CD8-positive, alpha-beta memory T cell (primary cell): ENCODE results near the gene NAP1L5. TPM values are rescaled to one million over a fixed set of nuclear protein-coding genes. Genes with fewer than 3 reads are reported as not detected.

ENCODE experiments used
- CTCF ChIA-PET: fragments of 350-600 bp; sonication (Branson Sonifier 250); formaldehyde crosslinking; loops from one replicate; lab custom pipeline; 2021; ENCODE audit warnings: antibody characterized with exemption; lab: Charles Lee
- POLR2A ChIA-PET: fragments of 350-600 bp; sonication (Branson Sonifier 250); formaldehyde crosslinking; loops from one replicate; lab custom pipeline; 2021; ENCODE audit warnings: antibody characterized with exemption; lab: Charles Lee
- DNase-seq, 5 donors: peaks; one replicate each; pipeline versions ENCODE4 v3.0.0 to v3.0.0-alpha.2; 2020 to 2022; ENCODE audit warnings: mixed read lengths in 1 of 5
- H3K27ac ChIP-seq: one replicate; pipeline ENCODE4 v1.7.0; 2013; ENCODE audit warnings: low read depth, mild to moderate bottlenecking, low read length, moderate library complexity
- H3K27me3 ChIP-seq: 2 replicates; pipeline ENCODE4 v1.7.0; 2013; ENCODE audit warnings: low read length, mild to moderate bottlenecking; ENCODE audit not compliant: insufficient read depth, poor library complexity, severe bottlenecking
- H3K36me3 ChIP-seq: 2 replicates; pipeline ENCODE4 v1.7.0; 2013; ENCODE audit warnings: mild to moderate bottlenecking, low read length, moderate library complexity; ENCODE audit not compliant: insufficient read depth
- H3K4me1 ChIP-seq: 2 replicates; pipeline ENCODE4 v1.7.0; 2013; ENCODE audit warnings: mild to moderate bottlenecking, low read length, moderate library complexity; ENCODE audit not compliant: insufficient read depth
- H3K4me3 ChIP-seq: 2 replicates; pipeline ENCODE4 v1.7.0; 2013; ENCODE audit warnings: mild to moderate bottlenecking, low read length
- H3K9me3 ChIP-seq: 2 replicates; pipeline ENCODE4 v1.7.0; 2013; ENCODE audit warnings: mild to moderate bottlenecking, low read length
- H3K27ac Mint-ChIP-seq, 8 donors: one replicate each; pipeline ENCODE4 v1.8.0; 2020 to 2021; ENCODE audit warnings: mixed read lengths in 8 of 8, mild to moderate bottlenecking in 6 of 8, inconsistent platforms in 3 of 8, moderate library complexity in 3 of 8
- H3K27me3 Mint-ChIP-seq, 2 donors: one replicate each; pipeline ENCODE4 v1.8.0; 2020 to 2021; ENCODE audit warnings: mixed read lengths in 2 of 2, mild to moderate bottlenecking in 1 of 2, moderate library complexity in 1 of 2
- H3K36me3 Mint-ChIP-seq, 3 donors: one replicate each; pipeline ENCODE4 v1.8.0; 2020 to 2021; ENCODE audit warnings: mixed read lengths in 3 of 3, inconsistent platforms in 1 of 3, mild to moderate bottlenecking in 1 of 3
- H3K4me1 Mint-ChIP-seq, 3 donors: one replicate each; pipeline ENCODE4 v1.8.0; 2020 to 2021; ENCODE audit warnings: mixed read lengths in 3 of 3, inconsistent platforms in 1 of 3, mild to moderate bottlenecking in 1 of 3
- H3K4me3 Mint-ChIP-seq, 7 donors: one replicate each; pipeline ENCODE4 v1.8.0; 2020 to 2021; ENCODE audit warnings: mixed read lengths in 7 of 7, mild to moderate bottlenecking in 6 of 7, moderate library complexity in 4 of 7, inconsistent platforms in 2 of 7
- H3K9me3 Mint-ChIP-seq, 5 donors: one replicate each; pipeline ENCODE4 v1.8.0; 2020 to 2022; ENCODE audit warnings: mixed read lengths in 5 of 5, mild to moderate bottlenecking in 3 of 5, moderate library complexity in 2 of 5, inconsistent platforms in 1 of 5
- polyA plus RNA-seq: library from polyadenylated mRNA; unstranded; fragments of 300-500 nt; fragmentation: Illumina TruSeq; gene quantifications from one replicate; pipeline ENCODE4 v1.2.3, GENCODE V29; 2021
- total RNA-seq, 2 experiments: library from RNA; stranded (reverse); gene quantifications; one replicate each; pipeline ENCODE4 v1.2.3, GENCODE V29; 2021

The NAP1L5 gene, protein sequence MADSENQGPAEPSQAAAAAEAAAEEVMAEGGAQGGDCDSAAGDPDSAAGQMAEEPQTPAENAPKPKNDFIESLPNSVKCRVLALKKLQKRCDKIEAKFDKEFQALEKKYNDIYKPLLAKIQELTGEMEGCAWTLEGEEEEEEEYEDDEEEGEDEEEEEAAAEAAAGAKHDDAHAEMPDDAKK
- 1 to 10 TPM; 4.4 to 4.8 TPM for total RNA-seq
- 2.5 TPM for polyA plus RNA-seq

DNA sequence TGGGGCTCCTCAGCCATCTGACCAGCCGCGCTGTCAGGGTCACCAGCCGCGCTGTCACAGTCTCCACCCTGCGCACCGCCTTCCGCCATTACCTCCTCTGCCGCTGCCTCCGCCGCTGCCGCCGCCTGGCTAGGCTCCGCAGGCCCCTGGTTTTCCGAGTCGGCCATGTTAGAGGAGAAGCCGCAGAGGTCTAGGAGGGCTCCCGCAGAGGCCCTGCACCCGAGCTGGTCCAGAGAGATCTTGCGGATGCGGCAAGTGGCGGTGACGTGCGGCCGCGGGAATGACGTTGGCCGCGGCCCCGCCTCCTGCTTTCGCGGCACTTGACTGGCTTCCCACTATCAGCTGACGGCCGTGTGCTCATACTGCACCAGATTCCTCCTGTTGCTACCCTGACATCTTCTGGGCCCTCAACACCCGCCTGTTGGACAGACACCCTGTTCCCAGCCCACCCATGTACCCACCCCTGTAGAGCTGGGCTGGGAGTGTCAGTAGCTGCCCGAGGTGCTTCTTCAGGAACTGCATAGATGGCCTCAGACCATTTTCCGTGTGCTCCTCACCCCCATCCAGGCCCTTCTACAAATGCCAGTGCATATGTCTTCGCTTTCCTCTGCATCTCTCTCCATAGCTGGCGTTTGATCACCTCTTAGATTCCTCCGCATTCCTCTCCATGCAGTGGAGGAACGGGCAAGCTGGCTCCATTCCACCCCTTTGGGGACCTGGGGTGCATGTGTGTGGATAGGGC lies at the start of gene NAP1L5:
TSS of gene NAP1L5 (minus strand) at position 242 of the 742 bp plus-strand sequence. CDS start at position 167, 75 bp downstream.
- Mint-ChIP-seq H3K27me3 (no peaks in the 10 kb centered on the region), H3K9me3 (no peaks in the 10 kb centered on the region), H3K4me3 (peak within 1 kb of the TSS; percentile 83 to 94 (median 88)), H3K36me3 (peaks cover 0 to 50% (median 10%) of the 10 kb centered on the region in 3 donors), H3K4me1 (peaks cover 8 to 25% (median 17%) of the 10 kb centered on the region in 3 donors), H3K27ac (peak within 1 kb of the TSS; percentile 37 to 98 (median 94))
- no peaks in the 10 kb centered on the region for H3K27me3 ChIP-seq
- no peaks in the 10 kb centered on the region for H3K9me3 ChIP-seq
- H3K4me3 ChIP-seq: peak within 1 kb of the TSS; percentile 80
- peaks cover 7% of the 10 kb centered on the region for H3K36me3 ChIP-seq
- peak within 1 kb of the TSS; percentile 66 for H3K27ac ChIP-seq
- DNase-seq: peak; percentile 63 to 84 (median 82)
- POLR2A ChIA-PET: interaction anchor here (1.3 kb wide), 1 partner anchor 105 kb away, joined by 7 read pairs; the partner anchor contains the start of gene HERC3
- H3K4me1 ChIP-seq: peaks cover 14% of the 10 kb centered on the region
- CTCF ChIA-PET: interaction anchor here (0.7 kb wide), 1 partner anchor 160 kb away, joined by 3 read pairs; no protein-coding TSS in a partner anchor

DNA sequence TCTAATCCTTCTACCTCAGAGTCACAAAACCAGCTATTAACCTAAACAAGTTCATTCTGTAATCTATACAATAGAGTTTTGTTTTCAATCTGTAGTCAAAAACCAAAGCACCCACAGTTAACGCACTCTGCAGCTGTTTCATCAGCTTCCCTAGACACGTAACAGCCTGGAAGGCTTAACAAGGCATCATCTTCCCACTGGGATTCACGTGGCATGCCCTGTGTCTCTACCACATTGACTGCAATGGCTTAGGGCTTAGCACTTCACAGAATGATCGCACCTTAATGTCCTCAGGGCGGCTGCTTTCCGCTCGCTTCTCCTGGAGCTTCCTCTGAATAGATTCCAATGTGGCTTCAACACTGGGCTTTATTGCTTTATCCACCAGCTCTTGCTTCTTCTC lies 49.7 kb upstream of the NAP1L5 start:
- Histone ChIP-seq H3K36me3 (peaks cover 27% of the 10 kb centered on the region), H3K9me3 (no peaks in the 10 kb centered on the region), H3K4me1 (no peaks in the 10 kb centered on the region), H3K4me3 (no peak overlapping the region), H3K27me3 (no peaks in the 10 kb centered on the region), H3K27ac (no peak overlapping the region)
- Mint-ChIP-seq H3K27ac (no peak overlapping the region), H3K4me1 (no peaks in the 10 kb centered on the region), H3K27me3 (no peaks in the 10 kb centered on the region), H3K4me3 (no peak overlapping the region), H3K9me3 (no peaks in the 10 kb centered on the region), H3K36me3 (peaks cover 17 to 41% (median 23%) of the 10 kb centered on the region in 3 donors)
- ChIA-PET CTCF (interaction anchor here (1.2 to 1.3 kb wide), 2 partner anchors 12 kb away, joined by 3 read pairs; no protein-coding TSS in a partner anchor), POLR2A (no interaction called here)
- no peak for DNase-seq

DNA sequence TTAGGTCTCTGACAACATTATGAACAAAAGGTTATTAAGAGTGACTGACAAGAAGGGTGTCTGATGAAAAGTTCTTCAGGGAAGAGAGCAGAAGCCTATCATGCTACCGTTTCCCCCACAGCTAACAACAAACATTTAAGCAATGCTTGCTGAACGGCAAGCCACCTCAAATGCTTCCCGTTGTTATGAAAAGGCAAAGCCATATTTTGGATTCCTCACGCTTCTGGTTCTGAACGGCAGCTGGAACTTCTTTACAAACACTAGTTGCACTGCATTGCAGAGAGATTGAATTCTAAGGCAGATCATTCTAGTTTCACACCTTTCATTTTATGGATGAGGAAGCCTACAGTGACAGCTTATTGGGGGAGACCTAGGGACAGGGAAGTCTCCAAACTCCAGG lies 48.6 kb upstream of the NAP1L5 start:
- Mint-ChIP-seq H3K9me3 (no peaks in the 10 kb centered on the region), H3K27me3 (no peaks in the 10 kb centered on the region), H3K4me1 (no peaks in the 10 kb centered on the region), H3K36me3 (peaks cover 17 to 40% (median 23%) of the 10 kb centered on the region in 3 donors), H3K4me3 (no peak overlapping the region), H3K27ac (no peak overlapping the region)
- Histone ChIP-seq H3K36me3 (peaks cover 27% of the 10 kb centered on the region), H3K27ac (no peak overlapping the region), H3K27me3 (no peaks in the 10 kb centered on the region), H3K4me1 (no peaks in the 10 kb centered on the region), H3K9me3 (no peaks in the 10 kb centered on the region), H3K4me3 (no peak overlapping the region)
- no peak for DNase-seq
- POLR2A ChIA-PET: no interaction called here
- CTCF ChIA-PET: no interaction called here

DNA sequence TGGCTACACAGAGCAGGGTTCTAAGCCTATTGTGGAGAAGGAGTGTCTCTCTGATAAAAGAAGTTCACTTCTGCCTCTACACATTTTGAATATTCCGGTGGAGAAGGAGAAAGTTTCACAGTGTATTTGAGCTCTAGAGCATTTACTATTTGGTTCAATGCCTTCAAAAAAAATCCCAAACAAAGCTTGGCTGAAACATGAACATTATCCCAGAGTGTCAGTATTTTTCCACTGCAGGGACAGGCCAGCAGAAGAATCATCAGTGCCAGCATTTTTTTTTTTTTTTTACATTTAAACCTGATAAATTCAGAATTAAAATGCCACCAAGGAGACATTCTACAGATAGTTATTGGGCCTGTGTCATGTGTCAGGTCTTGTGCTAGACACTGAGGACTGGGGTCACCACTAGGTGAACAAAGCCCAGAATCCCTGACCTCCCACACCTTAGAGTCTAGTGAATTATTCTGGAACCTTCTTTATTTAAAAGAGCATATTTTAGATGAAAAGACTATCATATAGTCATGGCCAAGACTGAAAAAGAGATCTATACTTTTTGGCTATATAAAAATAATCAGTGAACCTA lies 48.0 kb upstream of the NAP1L5 start:
- CTCF ChIA-PET: no interaction called here
- Histone ChIP-seq H3K36me3 (peaks cover 27% of the 10 kb centered on the region), H3K4me1 (no peaks in the 10 kb centered on the region), H3K27ac (no peak overlapping the region), H3K4me3 (no peak overlapping the region), H3K27me3 (no peaks in the 10 kb centered on the region), H3K9me3 (no peaks in the 10 kb centered on the region)
- no peak for DNase-seq
- Mint-ChIP-seq H3K4me1 (no peaks in the 10 kb centered on the region), H3K4me3 (no peak overlapping the region), H3K36me3 (peaks cover 17 to 39% (median 23%) of the 10 kb centered on the region in 3 donors), H3K9me3 (no peaks in the 10 kb centered on the region), H3K27me3 (no peaks in the 10 kb centered on the region), H3K27ac (no peak overlapping the region)
- POLR2A ChIA-PET: no interaction called here

DNA sequence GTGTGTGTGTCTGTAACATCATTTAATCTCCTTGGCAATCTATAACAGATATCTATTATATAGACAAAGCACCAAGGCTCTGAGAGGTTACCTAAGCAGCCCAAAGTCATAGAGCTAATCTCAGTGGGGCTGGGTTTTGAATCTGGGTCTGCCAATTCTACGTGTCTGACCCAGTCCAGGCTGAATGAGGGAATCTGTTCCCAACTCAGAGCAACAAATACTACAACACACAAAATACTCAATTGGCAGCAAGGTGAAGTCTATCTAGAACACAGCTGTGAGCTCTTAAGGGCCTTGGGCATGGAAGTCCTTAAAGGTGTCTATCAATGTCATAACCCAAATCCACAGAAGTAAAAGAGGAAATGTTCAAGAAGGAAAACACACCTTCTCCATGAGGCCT lies 47.5 kb upstream of the NAP1L5 start:
- peaks cover 16 to 35% (median 23%) of the 10 kb centered on the region in 3 donors for H3K36me3 Mint-ChIP-seq
- H3K9me3 ChIP-seq: no peaks in the 10 kb centered on the region
- no peak overlapping the region for H3K4me3 ChIP-seq
- no peak overlapping the region for H3K4me3 Mint-ChIP-seq
- no peak overlapping the region for H3K27ac ChIP-seq
- ChIA-PET POLR2A (no interaction called here), CTCF (no interaction called here)
- H3K36me3 ChIP-seq: peaks cover 25% of the 10 kb centered on the region
- H3K27me3 Mint-ChIP-seq: no peaks in the 10 kb centered on the region
- H3K27ac Mint-ChIP-seq: no peak overlapping the region
- no peaks in the 10 kb centered on the region for H3K4me1 ChIP-seq
- H3K27me3 ChIP-seq: no peaks in the 10 kb centered on the region
- no peaks in the 10 kb centered on the region for H3K9me3 Mint-ChIP-seq
- no peaks in the 10 kb centered on the region for H3K4me1 Mint-ChIP-seq
- DNase-seq: no peak

DNA sequence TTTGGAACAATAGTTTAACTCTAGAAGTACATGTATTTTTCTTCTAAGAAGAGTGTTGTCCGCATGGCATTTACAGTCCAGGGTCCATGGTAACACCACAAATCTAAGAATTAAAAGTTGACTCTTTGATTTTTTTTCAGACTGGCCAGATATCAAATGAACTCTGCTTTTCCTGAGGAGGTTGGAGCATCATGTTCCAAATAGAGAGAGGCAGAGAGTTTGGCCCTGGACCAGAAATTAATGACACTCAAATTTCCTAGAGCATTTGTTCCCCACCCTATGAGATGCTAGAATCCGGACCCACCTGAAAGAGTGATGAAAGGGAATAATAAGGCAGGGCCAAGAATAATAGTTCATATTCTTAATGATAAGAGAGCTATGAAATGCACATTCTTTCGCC lies 47.0 kb upstream of the NAP1L5 start:
- ChIA-PET CTCF (no interaction called here), POLR2A (no interaction called here)
- H3K36me3 ChIP-seq: peaks cover 19% of the 10 kb centered on the region
- DNase-seq: no peak
- no peak overlapping the region for H3K27ac ChIP-seq
- Mint-ChIP-seq H3K36me3 (peaks cover 12 to 29% (median 21%) of the 10 kb centered on the region in 3 donors), H3K27me3 (no peaks in the 10 kb centered on the region), H3K27ac (no peak overlapping the region), H3K4me3 (no peak overlapping the region), H3K4me1 (no peaks in the 10 kb centered on the region), H3K9me3 (no peaks in the 10 kb centered on the region)
- no peaks in the 10 kb centered on the region for H3K4me1 ChIP-seq
- H3K4me3 ChIP-seq: no peak overlapping the region
- H3K27me3 ChIP-seq: no peaks in the 10 kb centered on the region
- no peaks in the 10 kb centered on the region for H3K9me3 ChIP-seq

DNA sequence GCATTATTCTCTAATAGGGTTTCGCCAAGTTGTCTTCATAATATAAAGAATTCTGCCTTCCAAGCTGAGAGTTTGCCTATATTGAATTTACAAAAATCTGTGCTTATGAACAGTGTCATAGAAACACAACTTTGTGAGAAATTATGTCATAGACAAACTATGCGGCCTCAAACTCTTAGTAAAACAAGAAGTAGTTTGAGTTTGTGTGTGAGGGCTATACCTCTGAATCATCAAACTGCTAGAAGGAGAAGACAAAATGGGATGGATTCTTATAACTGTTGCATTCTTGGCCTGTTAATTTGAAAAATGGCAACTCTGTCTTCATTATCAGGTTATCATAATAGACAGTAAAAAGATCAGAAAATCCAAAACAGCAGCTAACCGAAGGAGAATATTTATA lies 46.1 kb upstream of the NAP1L5 start:
- Histone ChIP-seq H3K4me1 (peaks cover under 1% of the 10 kb centered on the region), H3K4me3 (no peak overlapping the region), H3K36me3 (peaks cover 10% of the 10 kb centered on the region), H3K9me3 (no peaks in the 10 kb centered on the region), H3K27ac (no peak overlapping the region), H3K27me3 (no peaks in the 10 kb centered on the region)
- Mint-ChIP-seq H3K36me3 (peaks cover 7 to 23% (median 15%) of the 10 kb centered on the region in 3 donors), H3K4me1 (peaks cover 0 to 3% (median 0%) of the 10 kb centered on the region in 3 donors), H3K4me3 (no peak overlapping the region), H3K27ac (no peak overlapping the region), H3K27me3 (peaks cover 0 to 1% of the 10 kb centered on the region in 2 donors), H3K9me3 (no peaks in the 10 kb centered on the region)
- DNase-seq: no peak
- ChIA-PET POLR2A (no interaction called here), CTCF (no interaction called here)

DNA sequence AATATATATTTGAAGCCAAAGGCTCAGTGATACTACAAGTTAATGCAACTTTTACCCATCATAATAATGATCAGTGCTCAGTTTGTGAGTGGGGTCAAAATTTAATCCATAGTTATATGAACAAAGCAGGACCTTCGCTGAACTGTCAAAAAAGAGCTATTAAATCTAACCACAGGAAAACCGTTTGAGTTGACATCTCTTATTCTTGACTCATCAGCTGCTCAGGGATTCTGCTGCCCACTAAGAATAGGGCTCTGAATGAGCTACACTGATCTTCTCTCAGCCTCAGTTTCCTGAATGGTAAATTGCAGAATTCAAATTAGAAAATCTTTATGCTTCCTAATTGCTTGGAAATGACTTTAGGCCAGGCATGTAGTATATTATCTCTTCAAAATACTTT lies 44.9 kb upstream of the NAP1L5 start:
- Mint-ChIP-seq H3K27ac (no peak overlapping the region), H3K4me1 (peaks cover 7 to 15% (median 7%) of the 10 kb centered on the region in 3 donors), H3K27me3 (peaks cover 0 to 1% of the 10 kb centered on the region in 2 donors), H3K4me3 (no peak overlapping the region), H3K36me3 (peaks cover 0 to 17% (median 8%) of the 10 kb centered on the region in 3 donors), H3K9me3 (no peaks in the 10 kb centered on the region)
- no peak for DNase-seq
- H3K27me3 ChIP-seq: no peaks in the 10 kb centered on the region
- H3K4me3 ChIP-seq: no peak overlapping the region
- peaks cover 9% of the 10 kb centered on the region for H3K36me3 ChIP-seq
- POLR2A ChIA-PET: no interaction called here
- no peaks in the 10 kb centered on the region for H3K9me3 ChIP-seq
- H3K4me1 ChIP-seq: peaks cover 10% of the 10 kb centered on the region
- CTCF ChIA-PET: interaction anchor here (1.3 kb wide), 1 partner anchor 14 kb away, joined by 3 read pairs; no protein-coding TSS in a partner anchor
- no peak overlapping the region for H3K27ac ChIP-seq
